ENCODE measurements around the gene FCN3. TPM values are rescaled to one million over a fixed set of nuclear protein-coding genes. Genes with fewer than 3 reads are reported as not detected.

FCN3 gene
- polyA plus RNA-seq, 2 of the 4 experiments (the other 2 are of a cell fraction), result not detected

GRCh38 chr1:27400082-27400962 lies 25.7 kb upstream of the FCN3 start:
- Histone ChIP-seq H3K4me3 (no peak overlapping the region), H3K4me1 (peaks cover 12% of the 10 kb centered on the region; the same call in 2 of the 3 replicates), H3K4me2 (no peak overlapping the region), H3K27ac (no peak overlapping the region), H3K9me3 (no peaks in the 10 kb centered on the region)
- ChIA-PET CTCF (interaction anchor here (0.9 to 9.6 kb wide), 6 partner anchors 10 to 263 kb away, joined by 3 to 158 read pairs (median 4); no protein-coding TSS in a partner anchor), POLR2A (no interaction called here)
- TF ChIP-seq EP300 (IDR thresholded peaks at IDR 0.05), result no peak
- no peak for TF ChIP-seq ATOH8 (CRISPR knock-in tag; IDR thresholded peaks at IDR 0.05; ENCODE audit: low read depth)
- no peak for TF ChIP-seq CEBPB (IDR thresholded peaks at IDR 0.05)
- TF ChIP-seq SMC3 (IDR thresholded peaks at IDR 0.05), result no peak
- TF ChIP-seq MAZ (IDR thresholded peaks at IDR 0.05; ENCODE audit: borderline replicate concordance, low read depth, low read length), result no peak
- TF ChIP-seq POLR2AphosphoS2 (conservative IDR thresholded peaks at IDR 0.05; ENCODE audit: low read length), result no peak
- no peak for TF ChIP-seq KDM5A (IDR thresholded peaks at IDR 0.05)
- ATAC-seq, result no peak
- DNase-seq (ENCODE audit: low read depth in 1 of 2, low spot score in 1 of 2), result no peak
- 92% methylated on average over 11 of the region's 13 CpGs for WGBS (ENCODE audit: missing lambda C conversion rate)
- no peak for FAIRE-seq

GRCh38 chr1:27399251-27400025 lies 24.8 kb upstream of the FCN3 start:
- ChIA-PET CTCF (interaction anchor here (0.9 to 9.6 kb wide), 8 partner anchors 9 to 264 kb away, joined by 3 to 158 read pairs (median 4); no protein-coding TSS in a partner anchor), POLR2A (no interaction called here)
- peaks cover 17% of the 10 kb centered on the region; the same call in 2 of the 3 replicates for H3K4me1 ChIP-seq
- no peak overlapping the region for H3K4me3 ChIP-seq
- FAIRE-seq (no peak), DNase-seq (ENCODE audit: low read depth in 1 of 2, low spot score in 1 of 2) (no peak), ATAC-seq (0 out of 6 replicates have a peak, but pooled peaks of 1 of the 2 experiments have one; percentile 4)
- no peak for TF ChIP-seq EHF (CRISPR knock-in tag; IDR thresholded peaks at IDR 0.05)
- TF ChIP-seq EP300 (IDR thresholded peaks at IDR 0.05), result no peak
- H3K27ac ChIP-seq, result 0 out of 6 replicates have a peak overlapping the region, but pooled peaks of 1 of the 2 experiments have one; percentile 46
- H3K9me3 ChIP-seq, result no peaks in the 10 kb centered on the region
- 0 out of 3 replicates have a peak overlapping the region, but pooled peaks have one; percentile 33 for H3K4me2 ChIP-seq
- WGBS (ENCODE audit: missing lambda C conversion rate), result 92% methylated on average over 11 of the region's 19 CpGs

- no peak for TF ChIP-seq FOXS1 (CRISPR knock-in tag; IDR thresholded peaks at IDR 0.05)
- DNase-seq (ENCODE audit: low read depth in 1 of 2, low spot score in 1 of 2) (no peak), ATAC-seq (no peak), FAIRE-seq (no peak)
- H3K27ac ChIP-seq, result peak overlapping the region in 1 of 2 experiments; percentile 46; a peak in 2 of 6 replicates
- no peak overlapping the region for H3K4me3 ChIP-seq
- H3K4me1 ChIP-seq, result peaks cover 17% of the 10 kb centered on the region; the same call in 2 of the 3 replicates
- CTCF ChIA-PET, result interaction anchor here (0.9 to 9.6 kb wide), 11 partner anchors 11 to 264 kb away, joined by 3 to 158 read pairs (median 5); partner anchors contain the start of gene MAP3K6
- peak overlapping the region; percentile 33; the same call in 2 of the 3 replicates for H3K4me2 ChIP-seq
- 69% methylated on average over 2 of the region's 4 CpGs for WGBS (ENCODE audit: missing lambda C conversion rate)
- H3K9me3 ChIP-seq, result no peaks in the 10 kb centered on the region
- POLR2A ChIA-PET, result interaction anchor here (0.5 kb wide), 1 partner anchor 479 kb away, joined by 3 read pairs; no protein-coding TSS in a partner anchor
Measured at GRCh38 chr1:27398405-27399149, 24.0 kb upstream of the FCN3 start.

- Histone ChIP-seq H3K4me1 (peaks cover 21% of the 10 kb centered on the region), H3K4me2 (no peak overlapping the region), H3K27ac (no peak overlapping the region), H3K9me3 (no peaks in the 10 kb centered on the region), H3K4me3 (no peak overlapping the region)
- no peak for TF ChIP-seq EHMT2 (IDR thresholded peaks at IDR 0.05; ENCODE audit: low read depth)
- ChIA-PET POLR2A (no interaction called here), CTCF (interaction anchor here (0.7 to 9.6 kb wide), 10 partner anchors 10 to 353 kb away, joined by 3 to 158 read pairs (median 10); partner anchors contain the start of gene MAP3K6)
- no peak for ATAC-seq
- DNase-seq (ENCODE audit: low read depth in 1 of 2, low spot score in 1 of 2), result no peak
- no peak for FAIRE-seq
- WGBS (ENCODE audit: missing lambda C conversion rate), result 77% methylated on average over 7 of the region's 7 CpGs
Measured at GRCh38 chr1:27397749-27398148, 23.1 kb upstream of the FCN3 start.

All from A549 (cell line).